NOMO-1 treated with dmso at 0.1 percent for 144 hours (cell line): Measurements from ENCODE around the gene CACNA1H.
"Not testable (repeated sequence)": the region's sequence is repeated elsewhere in the genome, so short reads cannot be mapped to it uniquely, and the experiment has no call there.

Experiments used
- DNase-seq: peaks from one replicate; lab custom pipeline; 2025; ENCODE audit not compliant: unreplicated experiment; lab: John Stamatoyannopoulos, UW

Gene CACNA1H

DNA sequence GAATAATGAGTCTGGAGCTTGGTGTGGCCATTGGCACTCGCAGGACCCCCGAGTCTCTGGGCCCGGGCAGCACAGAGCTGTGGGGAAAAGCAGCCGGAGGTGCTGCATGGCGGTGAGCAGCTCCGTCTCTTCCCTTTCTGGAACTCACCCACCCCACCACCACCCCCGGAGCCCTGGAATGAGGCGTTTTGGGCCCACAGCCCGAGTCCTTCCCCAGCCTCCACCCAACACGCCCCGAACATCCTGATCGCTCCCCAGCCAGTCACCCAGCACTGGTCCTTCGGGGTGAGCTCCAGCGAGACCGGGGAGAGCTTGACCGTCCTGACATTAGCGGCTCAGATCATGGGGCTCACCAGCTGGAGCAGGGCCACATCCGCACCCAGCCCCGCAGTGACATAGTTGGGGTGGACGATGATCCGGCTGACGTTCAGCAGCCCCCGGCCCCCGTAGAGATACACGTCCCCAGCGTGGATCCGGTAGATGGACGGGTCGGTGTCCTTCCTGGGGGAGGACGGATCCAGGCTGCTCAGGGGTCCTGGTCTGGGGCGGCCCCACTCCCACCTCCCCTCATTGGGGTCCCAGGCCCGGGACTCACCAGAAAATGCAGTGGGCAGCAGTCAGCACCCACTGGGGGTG lies 109.4 kb downstream of the CACNA1H start:
- DNase-seq, result no peak

DNA sequence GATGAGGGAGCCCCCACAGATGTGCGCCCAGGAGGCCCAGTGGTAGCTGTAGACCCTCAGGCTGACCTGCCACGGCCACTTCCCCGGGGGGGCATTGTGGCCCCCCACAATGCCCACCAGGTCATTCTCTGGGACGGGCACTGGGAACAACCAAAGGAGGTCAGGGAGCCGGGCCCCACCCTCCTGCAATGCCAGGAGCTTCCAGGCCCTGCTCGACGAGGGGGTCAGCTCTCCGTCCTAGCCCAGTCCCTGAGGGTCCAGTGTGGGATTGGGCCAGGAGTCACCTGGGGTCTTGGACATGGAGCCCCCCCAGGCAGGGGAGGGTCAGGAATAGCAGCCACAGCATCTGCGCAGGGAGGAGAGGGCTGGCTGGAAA lies 109.9 kb downstream of the CACNA1H start:
- DNase-seq, result no peak

DNA sequence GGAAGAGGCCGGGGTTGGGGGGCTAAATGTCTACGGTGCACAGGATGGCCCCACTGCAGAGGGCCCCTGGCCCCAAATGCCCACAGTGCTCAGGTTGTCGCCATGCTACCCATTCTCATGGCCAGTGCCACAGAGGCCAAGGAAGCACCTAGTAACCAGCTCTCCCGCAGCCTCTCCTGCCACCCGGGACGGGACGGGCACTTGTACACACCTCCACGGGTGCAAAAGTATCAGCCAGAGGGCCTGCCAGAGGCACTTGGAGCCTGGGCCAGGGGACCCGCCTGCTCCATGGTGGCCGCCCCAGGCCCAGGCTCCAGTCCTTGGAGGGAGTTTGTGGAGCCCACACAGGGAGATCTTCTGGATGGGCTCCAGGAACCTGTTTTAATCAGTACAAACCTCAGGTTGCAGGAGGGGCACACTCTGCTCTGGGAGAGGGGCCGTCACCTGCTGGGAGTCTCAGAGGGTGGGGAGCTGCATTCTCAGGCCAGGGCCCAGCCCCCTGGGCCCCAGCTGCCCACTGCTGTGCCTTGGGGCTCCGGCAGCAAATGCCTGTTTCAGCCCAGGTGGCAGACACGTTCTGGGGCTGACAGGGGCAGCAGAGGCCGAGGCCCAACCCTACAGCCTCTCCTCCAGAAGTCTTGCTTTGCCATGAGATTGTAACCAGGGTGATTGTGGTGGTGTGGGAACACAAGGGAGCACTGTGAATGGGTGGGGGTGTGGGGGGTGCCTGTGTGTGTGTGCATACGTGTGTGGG lies 110.9 kb downstream of the CACNA1H start:
- no peak for DNase-seq

DNA sequence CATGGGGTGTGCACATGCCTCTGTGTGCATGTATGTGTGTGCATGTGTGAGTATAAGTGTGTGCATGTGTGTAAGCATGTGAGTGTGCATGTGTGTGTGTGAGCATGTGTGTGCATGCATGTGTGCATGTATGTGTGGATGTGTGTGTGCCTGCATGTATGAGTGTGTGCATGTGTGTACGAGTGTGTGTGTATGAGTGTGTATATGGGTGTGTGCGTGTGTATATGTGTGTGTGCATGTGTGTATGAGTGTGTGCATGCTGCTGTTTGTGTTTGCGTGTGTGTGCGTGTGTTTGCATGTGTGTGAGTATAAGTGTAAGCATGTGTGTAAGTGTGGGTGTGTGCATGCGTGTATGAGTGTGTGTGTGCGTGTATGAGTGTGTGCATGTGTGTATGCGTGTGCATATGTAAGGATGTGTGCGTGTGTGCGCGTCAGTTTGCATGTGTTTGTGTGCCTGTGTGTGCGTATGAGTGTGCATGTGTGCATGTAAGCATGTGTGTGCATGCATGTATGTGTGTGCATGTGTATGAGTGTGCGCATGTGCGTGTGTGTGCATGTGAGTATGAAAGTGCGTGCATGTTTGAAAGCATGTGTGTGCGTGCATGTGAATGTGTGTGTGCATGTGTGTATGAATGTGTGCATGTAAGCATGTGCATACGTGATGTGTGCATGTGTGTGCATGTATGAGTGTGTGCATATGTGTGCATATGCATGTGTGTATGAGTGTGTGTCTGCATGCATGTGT lies 111.6 kb downstream of the CACNA1H start:
- no peak for DNase-seq

DNA sequence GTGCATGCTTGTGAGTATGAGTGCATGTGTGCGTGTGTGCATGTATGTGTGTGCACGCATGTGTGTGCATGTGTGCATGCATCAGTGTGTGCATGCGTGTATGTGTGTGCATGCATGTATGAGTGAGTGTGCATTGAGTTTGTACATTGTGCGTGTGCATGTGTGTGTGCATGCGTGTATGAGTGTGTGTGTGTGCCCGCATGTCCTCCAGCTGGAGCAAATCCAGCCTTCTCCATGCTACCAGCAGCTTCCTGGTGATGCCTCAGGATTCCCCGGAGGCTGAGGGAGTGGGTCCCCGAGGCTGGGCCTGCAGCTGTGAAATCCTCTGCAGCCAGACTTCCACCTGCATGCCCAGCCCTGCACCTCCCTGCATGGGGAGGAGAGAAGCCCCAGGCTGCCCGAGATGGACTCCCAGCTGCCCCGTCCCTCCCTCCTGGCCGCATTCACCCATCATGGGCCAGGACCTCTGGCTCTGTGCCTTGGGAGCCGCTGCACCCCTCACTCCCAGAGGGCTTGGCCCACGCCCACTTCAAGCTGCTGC lies 112.3 kb downstream of the CACNA1H start:
- DNase-seq, result no peak

DNA sequence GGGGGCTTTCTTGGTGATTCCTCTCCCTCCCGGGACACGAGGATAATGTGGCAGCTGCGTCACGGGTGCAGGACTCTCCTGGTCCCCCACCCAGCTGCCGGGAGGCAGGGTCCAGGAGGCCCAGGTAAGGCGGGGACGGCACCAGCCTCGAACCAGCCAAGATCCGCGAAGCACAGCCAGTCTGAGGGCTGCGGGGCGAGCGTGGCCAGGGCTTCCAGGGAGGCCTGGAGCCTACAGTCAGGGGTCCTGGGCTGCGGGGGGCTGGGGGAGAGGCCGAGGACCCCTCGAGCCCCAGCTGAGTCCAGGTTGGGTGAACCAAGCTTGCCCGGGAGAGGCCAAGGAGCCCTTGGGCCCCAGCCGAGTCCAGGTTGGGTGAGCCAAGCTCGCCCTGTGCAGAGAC lies 112.9 kb downstream of the CACNA1H start:
- no peak for DNase-seq

DNA sequence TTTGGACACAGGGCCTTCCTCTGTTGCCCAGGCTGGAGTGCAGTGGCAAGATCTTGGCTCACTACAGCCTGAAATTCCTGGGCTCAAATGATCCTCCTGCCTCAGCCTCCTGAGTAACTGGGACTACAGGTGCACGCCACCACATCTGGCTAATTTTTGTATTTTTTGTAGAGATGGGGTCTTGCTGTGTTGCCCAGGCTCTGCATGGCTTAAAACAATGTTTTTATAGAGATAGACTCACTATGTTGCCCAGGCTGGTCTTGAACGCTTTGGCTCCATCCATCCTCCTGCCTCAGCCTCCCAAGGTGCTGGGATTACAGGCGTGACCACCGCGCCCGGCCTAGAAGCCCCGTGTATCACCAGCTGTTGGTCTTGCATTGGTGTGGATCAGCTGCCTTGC lies 116.5 kb downstream of the CACNA1H start:
- DNase-seq, result not testable (repeated sequence)

DNA sequence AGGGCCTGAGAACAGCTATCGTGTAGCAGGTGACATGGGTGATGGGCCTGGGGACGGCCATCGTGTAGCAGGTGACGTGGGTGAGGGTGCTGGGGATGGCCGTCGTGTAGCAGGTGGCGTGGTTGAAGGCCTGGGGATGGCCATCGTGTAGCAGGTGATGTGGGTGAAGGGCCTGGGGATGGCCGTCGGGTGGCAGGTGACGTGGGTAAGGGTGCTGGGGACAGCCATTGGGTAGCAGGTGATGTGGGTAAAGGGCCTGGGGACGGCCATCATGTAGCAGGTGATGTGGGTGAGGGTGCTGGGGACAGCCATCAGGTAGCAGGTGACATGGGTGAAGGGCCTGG lies 118.4 kb downstream of the CACNA1H start:
- DNase-seq, result no peak
